ENCODE data around the gene PRSS57. TPM values are rescaled to one million over a fixed set of nuclear protein-coding genes. Genes with fewer than 3 reads are reported as not detected.

The PRSS57 gene
- total and polyA plus RNA-seq, 2 of the 13 experiments (the other 11 are each of a cell fraction or from before 2014, with no cell fraction given), result 0.12 TPM; not detected in 1

DNA sequence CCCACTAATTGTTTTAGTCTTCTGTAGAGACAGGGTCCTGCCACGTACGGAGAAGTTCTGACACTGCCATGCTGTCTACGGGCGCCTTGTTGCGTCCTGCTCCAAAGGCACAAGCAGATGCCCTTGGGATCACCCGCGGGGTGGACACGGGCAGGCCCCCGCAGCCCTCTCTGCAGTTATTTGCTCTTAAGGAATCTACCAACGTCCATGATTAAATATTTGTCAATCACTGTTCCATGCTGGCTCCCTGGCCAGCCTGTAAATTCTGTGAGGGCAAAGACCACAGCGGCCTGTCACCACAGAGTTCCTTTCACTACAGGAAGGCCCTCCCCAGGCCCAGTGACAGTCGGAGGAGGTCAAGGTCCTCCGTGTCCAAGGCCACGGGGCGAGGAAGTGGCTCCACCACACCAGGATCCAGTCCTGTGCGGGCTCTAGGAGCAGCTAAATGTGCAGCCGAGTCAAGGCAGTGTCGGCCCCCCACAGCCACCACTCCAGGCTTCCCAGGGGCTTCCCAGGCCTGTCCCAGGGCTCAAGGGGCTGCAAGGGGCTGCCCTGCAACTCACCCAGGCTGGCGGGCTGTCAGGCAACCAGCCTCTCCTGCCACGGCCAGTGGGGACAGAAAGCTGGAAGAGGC lies 34.3 kb downstream of the PRSS57 start (continued):
- peak; percentile 72; the same call in 1 of the 2 replicates for TF ChIP-seq PRDM10 (CRISPR knock-in tag; IDR thresholded peaks at IDR 0.05; ENCODE audit: low read depth)
- no peak; the same call in 1 of the 2 replicates for TF ChIP-seq NKX3-1 (CRISPR knock-in tag; IDR thresholded peaks at IDR 0.05)
- TF ChIP-seq RAD21 (CRISPR knock-in tag; IDR thresholded peaks at IDR 0.05), result peak; percentile 52
- TF ChIP-seq SKIL (CRISPR knock-in tag; IDR thresholded peaks at IDR 0.05; ENCODE audit: borderline replicate concordance), result peak; percentile 87
- no peak for TF ChIP-seq SP1 (IDR thresholded peaks at IDR 0.05)
- peak; percentile 56; the same call in 1 of the 2 replicates for TF ChIP-seq SP1 (CRISPR knock-in tag; IDR thresholded peaks at IDR 0.05)
- TF ChIP-seq ZNF780A (CRISPR knock-in tag; IDR thresholded peaks at IDR 0.05), result peak; percentile 51; the same call in 1 of the 2 replicates
- TF ChIP-seq HMG20B (CRISPR knock-in tag; conservative IDR thresholded peaks at IDR 0.05), result peak; percentile 92
- 0 out of 2 replicates have a peak, but pooled peaks have one; percentile 12 for TF ChIP-seq ADNP (CRISPR knock-in tag; IDR thresholded peaks at IDR 0.05)
- TF ChIP-seq TAF1 (CRISPR knock-in tag; IDR thresholded peaks at IDR 0.05), result peak; percentile 90
- TF ChIP-seq ARNT (IDR thresholded peaks at IDR 0.05), result no peak
- peak; percentile 44; the same call in 1 of the 2 replicates for TF ChIP-seq PITX1 (CRISPR knock-in tag; IDR thresholded peaks at IDR 0.05)
- TF ChIP-seq CCDC6 (CRISPR knock-in tag; IDR thresholded peaks at IDR 0.05), result no peak
- TF ChIP-seq, protein P1, sequence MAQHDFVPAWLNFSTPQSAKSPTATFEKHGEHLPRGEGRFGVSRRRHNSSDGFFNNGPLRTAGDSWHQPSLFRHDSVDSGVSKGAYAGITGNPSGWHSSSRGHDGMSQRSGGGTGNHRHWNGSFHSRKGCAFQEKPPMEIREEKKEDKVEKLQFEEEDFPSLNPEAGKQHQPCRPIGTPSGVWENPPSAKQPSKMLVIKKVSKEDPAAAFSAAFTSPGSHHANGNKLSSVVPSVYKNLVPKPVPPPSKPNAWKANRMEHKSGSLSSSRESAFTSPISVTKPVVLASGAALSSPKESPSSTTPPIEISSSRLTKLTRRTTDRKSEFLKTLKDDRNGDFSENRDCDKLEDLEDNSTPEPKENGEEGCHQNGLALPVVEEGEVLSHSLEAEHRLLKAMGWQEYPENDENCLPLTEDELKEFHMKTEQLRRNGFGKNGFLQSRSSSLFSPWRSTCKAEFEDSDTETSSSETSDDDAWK (CRISPR knock-in tag; IDR thresholded peaks at IDR 0.05), result no peak
- peak in 1 of 2 experiments; percentile 69; a peak in 2 of 4 replicates for TF ChIP-seq EP300 (IDR thresholded peaks at IDR 0.05; ENCODE audit: low read depth in 2 of 2, low read length in 2 of 2)
- TF ChIP-seq EP300 (CRISPR knock-in tag; IDR thresholded peaks at IDR 0.05; ENCODE audit: borderline replicate concordance), result peak; percentile 76
- no peak for TF ChIP-seq ZNF256 (CRISPR knock-in tag; conservative IDR thresholded peaks at IDR 0.05)
- TF ChIP-seq ZNF75D (CRISPR knock-in tag; IDR thresholded peaks at IDR 0.05; ENCODE audit: borderline replicate concordance), result no peak
- peak; percentile 96 for TF ChIP-seq HNF4G (IDR thresholded peaks at IDR 0.05; ENCODE audit: borderline replicate concordance, low read depth, low read length)
- peak; percentile 96 for TF ChIP-seq HNF4G (CRISPR knock-in tag; IDR thresholded peaks at IDR 0.05; ENCODE audit: borderline replicate concordance, low read depth)
- 0 out of 2 replicates have a peak, but pooled peaks have one; percentile 66 for TF ChIP-seq ZBTB7A (CRISPR knock-in tag; IDR thresholded peaks at IDR 0.05)
- TF ChIP-seq ZNF451 (CRISPR knock-in tag; IDR thresholded peaks at IDR 0.05), result no peak
- peak; percentile 72; the same call in 1 of the 2 replicates for TF ChIP-seq MIER3 (CRISPR knock-in tag; IDR thresholded peaks at IDR 0.05; ENCODE audit: borderline replicate concordance)
- TF ChIP-seq REXO4 (CRISPR knock-in tag; IDR thresholded peaks at IDR 0.05; ENCODE audit: borderline replicate concordance), result no peak
- TF ChIP-seq ZNF10 (CRISPR knock-in tag; IDR thresholded peaks at IDR 0.05; ENCODE audit: borderline replicate concordance, low read depth), result no peak

Data from HepG2 (cell line).